ENCODE measurements around the gene PFDN5.

DNA sequence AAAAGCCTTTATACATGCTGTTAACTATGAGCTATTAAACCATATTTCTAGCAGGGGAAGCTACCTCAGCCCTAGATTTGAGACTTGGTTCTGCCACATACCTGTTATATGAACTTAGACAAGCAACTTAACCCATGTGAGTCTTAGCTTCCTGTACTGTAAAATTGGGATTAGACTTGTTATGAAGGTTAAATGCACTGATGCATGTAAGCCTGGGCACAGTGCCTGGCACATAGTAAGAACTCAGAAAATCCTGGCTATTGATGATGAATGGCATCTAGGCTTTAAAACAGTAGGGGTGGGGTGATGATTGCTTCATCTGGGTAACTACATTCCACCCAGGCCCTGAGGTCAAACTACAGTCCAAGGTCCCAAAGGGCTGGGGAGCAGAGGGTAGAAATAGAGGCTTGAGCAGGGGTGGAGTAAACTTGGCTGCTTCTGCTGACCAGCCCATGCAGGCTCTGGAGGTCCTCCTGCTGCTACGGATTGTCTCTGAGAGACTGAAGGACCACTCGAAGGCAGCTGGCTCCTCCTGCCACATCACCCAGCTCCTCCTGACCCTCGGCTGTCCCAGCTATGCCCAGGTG lies 16.0 kb upstream of the PFDN5 start:
- TF ChIP-seq, protein P1, sequence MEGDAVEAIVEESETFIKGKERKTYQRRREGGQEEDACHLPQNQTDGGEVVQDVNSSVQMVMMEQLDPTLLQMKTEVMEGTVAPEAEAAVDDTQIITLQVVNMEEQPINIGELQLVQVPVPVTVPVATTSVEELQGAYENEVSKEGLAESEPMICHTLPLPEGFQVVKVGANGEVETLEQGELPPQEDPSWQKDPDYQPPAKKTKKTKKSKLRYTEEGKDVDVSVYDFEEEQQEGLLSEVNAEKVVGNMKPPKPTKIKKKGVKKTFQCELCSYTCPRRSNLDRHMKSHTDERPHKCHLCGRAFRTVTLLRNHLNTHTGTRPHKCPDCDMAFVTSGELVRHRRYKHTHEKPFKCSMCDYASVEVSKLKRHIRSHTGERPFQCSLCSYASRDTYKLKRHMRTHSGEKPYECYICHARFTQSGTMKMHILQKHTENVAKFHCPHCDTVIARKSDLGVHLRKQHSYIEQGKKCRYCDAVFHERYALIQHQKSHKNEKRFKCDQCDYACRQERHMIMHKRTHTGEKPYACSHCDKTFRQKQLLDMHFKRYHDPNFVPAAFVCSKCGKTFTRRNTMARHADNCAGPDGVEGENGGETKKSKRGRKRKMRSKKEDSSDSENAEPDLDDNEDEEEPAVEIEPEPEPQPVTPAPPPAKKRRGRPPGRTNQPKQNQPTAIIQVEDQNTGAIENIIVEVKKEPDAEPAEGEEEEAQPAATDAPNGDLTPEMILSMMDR (IDR thresholded peaks at IDR 0.05) = no peak
- no peak for TF ChIP-seq POLR2AphosphoS5 (IDR thresholded peaks at IDR 0.05; ENCODE audit: low read depth, low read length)
- TF ChIP-seq, protein P2, sequence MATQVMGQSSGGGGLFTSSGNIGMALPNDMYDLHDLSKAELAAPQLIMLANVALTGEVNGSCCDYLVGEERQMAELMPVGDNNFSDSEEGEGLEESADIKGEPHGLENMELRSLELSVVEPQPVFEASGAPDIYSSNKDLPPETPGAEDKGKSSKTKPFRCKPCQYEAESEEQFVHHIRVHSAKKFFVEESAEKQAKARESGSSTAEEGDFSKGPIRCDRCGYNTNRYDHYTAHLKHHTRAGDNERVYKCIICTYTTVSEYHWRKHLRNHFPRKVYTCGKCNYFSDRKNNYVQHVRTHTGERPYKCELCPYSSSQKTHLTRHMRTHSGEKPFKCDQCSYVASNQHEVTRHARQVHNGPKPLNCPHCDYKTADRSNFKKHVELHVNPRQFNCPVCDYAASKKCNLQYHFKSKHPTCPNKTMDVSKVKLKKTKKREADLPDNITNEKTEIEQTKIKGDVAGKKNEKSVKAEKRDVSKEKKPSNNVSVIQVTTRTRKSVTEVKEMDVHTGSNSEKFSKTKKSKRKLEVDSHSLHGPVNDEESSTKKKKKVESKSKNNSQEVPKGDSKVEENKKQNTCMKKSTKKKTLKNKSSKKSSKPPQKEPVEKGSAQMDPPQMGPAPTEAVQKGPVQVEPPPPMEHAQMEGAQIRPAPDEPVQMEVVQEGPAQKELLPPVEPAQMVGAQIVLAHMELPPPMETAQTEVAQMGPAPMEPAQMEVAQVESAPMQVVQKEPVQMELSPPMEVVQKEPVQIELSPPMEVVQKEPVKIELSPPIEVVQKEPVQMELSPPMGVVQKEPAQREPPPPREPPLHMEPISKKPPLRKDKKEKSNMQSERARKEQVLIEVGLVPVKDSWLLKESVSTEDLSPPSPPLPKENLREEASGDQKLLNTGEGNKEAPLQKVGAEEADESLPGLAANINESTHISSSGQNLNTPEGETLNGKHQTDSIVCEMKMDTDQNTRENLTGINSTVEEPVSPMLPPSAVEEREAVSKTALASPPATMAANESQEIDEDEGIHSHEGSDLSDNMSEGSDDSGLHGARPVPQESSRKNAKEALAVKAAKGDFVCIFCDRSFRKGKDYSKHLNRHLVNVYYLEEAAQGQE (IDR thresholded peaks at IDR 0.05; ENCODE audit: insufficient read depth in 1 of 2, low read depth in 2 of 2, low read length in 1 of 2) = no peak
- TF ChIP-seq SIN3A (IDR thresholded peaks at IDR 0.05; ENCODE audit: borderline replicate concordance, insufficient read depth, low read depth, low read length) = no peak

All from Panc1 (cell line).